ENCODE measurements around the gene FGF6.

- TF ChIP-seq CTCF (conservative IDR thresholded peaks at IDR 0.05 in 1 of 2, IDR thresholded peaks at IDR 0.05 in 1 of 2; ENCODE audit: extremely low read depth in 1 of 2, insufficient read depth in 1 of 2, low read depth in 1 of 2, low read length in 2 of 2) = no peak
- no peak for TF ChIP-seq EZH2 (IDR thresholded peaks at IDR 0.05; ENCODE audit: borderline replicate concordance, low read length)
These were observed 45.4 kb upstream of the FGF6 start for GRCh38 chr12:4490973-4491372.

Measured in mammary epithelial cell (primary cell).